GM21825 (cell line): Measurements from ENCODE around the gene FGF9.

Experiments
- ATAC-seq: cut with Tn5 transposase; IDR thresholded peaks from one replicate; pipeline ENCODE4 v1.9.1; 2021; ENCODE audit warnings: mild to moderate bottlenecking, moderate library complexity; ENCODE audit not compliant: unreplicated experiment

The FGF9 gene

DNA sequence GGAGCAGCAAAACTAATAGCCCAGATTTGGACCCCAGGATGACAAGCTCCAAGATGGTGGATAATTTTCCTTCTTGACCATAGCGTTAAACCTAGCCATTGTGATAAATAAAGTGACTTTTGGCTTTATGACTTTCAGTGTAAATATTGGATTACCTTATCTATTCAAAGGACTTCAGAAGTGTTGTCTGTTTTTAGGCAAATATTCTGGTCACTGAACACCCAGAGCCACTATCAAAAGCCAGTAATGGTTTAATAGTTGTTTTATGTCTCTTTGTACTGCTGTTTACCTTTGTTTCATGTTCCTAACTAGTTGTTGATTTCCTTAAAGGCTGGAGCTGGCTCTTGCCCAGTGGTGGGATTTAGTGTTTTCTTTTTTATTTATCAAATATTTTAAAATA, 81.6 kb downstream of the FGF9 start:
- no peak for ATAC-seq

GRCh38 chr13:21753117-21753729, 82.3 kb downstream of the FGF9 start:
- no peak for ATAC-seq
